RWPE2 (cell line): Measurements from ENCODE around the gene ARID2.

Source experiments
- ATAC-seq: fragments of 200-7000 bp; cut with Tn5 transposase; 3 replicates; pipeline ENCODE4 v1.9.1; 2021; ENCODE audit warnings: low read depth
- DNase-seq: peaks from one replicate; pipeline ENCODE4 v3.0.0-alpha.2; 2020; ENCODE audit warnings: low spot score
- H3K27ac ChIP-seq: fragments of 450-650 bp; 2 replicates; pipeline ENCODE4 v1.5.1; 2017; ENCODE audit warnings: mild to moderate bottlenecking; ENCODE audit not compliant: poor library complexity, severe bottlenecking
- H3K27me3 ChIP-seq: fragments of 250-450 bp; sonication (Bioruptor Pico); 2 replicates; pipeline ENCODE4 v1.5.1; 2021; ENCODE audit warnings: mild to moderate bottlenecking, moderate library complexity; ENCODE audit not compliant: insufficient read depth, poor library complexity, severe bottlenecking
- H3K36me3 ChIP-seq: fragments of 250-450 bp; sonication (Bioruptor Pico); 2 replicates; pipeline ENCODE4 v1.5.1; 2020; ENCODE audit warnings: low read depth, mild to moderate bottlenecking, moderate library complexity
- H3K4me1 ChIP-seq: fragments of 250-450 bp; sonication (Bioruptor Pico); 2 replicates; pipeline ENCODE4 v1.5.1; 2021; ENCODE audit warnings: mild to moderate bottlenecking, moderate library complexity; ENCODE audit not compliant: insufficient read depth, poor library complexity, severe bottlenecking
- H3K4me3 ChIP-seq: fragments of 250-450 bp; sonication (Bioruptor Pico); 2 replicates; pipeline ENCODE4 v1.5.1; 2021; ENCODE audit warnings: mild to moderate bottlenecking, moderate library complexity; ENCODE audit not compliant: severe bottlenecking
- H3K9me3 ChIP-seq: fragments of 250-450 bp; sonication (Bioruptor Pico); 2 replicates; pipeline ENCODE4 v1.5.1; 2021; ENCODE audit warnings: mild to moderate bottlenecking, moderate library complexity; ENCODE audit not compliant: severe bottlenecking
- TF ChIP-seq, protein P1 (sequence below): fragments of 450-650 bp; IDR thresholded peaks from one replicate; pipeline ENCODE4 v1.5.1; 2017; ENCODE audit warnings: mild to moderate bottlenecking, moderate library complexity; ENCODE audit not compliant: poor library complexity, severe bottlenecking

The ARID2 gene

DNA sequence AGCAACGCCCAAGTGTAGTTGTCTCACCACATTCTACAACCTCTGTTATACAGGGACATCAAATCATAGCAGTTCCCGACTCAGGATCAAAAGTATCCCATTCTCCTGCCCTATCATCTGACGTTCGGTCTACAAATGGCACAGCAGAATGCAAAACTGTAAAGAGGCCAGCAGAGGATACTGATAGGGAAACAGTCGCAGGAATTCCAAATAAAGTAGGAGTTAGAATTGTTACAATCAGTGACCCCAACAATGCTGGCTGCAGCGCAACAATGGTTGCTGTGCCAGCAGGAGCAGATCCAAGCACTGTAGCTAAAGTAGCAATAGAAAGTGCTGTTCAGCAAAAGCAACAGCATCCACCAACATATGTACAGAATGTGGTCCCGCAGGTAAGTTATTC, 123.0 kb downstream of the ARID2 start:
- Histone ChIP-seq H3K4me1 (no peaks in the 10 kb centered on the region), H3K27ac (no peak overlapping the region), H3K27me3 (no peaks in the 10 kb centered on the region), H3K36me3 (peaks cover 46% of the 10 kb centered on the region), H3K4me3 (no peak overlapping the region), H3K9me3 (no peaks in the 10 kb centered on the region)
- DNase-seq (no peak), ATAC-seq (no peak)
- TF ChIP-seq, protein P1, sequence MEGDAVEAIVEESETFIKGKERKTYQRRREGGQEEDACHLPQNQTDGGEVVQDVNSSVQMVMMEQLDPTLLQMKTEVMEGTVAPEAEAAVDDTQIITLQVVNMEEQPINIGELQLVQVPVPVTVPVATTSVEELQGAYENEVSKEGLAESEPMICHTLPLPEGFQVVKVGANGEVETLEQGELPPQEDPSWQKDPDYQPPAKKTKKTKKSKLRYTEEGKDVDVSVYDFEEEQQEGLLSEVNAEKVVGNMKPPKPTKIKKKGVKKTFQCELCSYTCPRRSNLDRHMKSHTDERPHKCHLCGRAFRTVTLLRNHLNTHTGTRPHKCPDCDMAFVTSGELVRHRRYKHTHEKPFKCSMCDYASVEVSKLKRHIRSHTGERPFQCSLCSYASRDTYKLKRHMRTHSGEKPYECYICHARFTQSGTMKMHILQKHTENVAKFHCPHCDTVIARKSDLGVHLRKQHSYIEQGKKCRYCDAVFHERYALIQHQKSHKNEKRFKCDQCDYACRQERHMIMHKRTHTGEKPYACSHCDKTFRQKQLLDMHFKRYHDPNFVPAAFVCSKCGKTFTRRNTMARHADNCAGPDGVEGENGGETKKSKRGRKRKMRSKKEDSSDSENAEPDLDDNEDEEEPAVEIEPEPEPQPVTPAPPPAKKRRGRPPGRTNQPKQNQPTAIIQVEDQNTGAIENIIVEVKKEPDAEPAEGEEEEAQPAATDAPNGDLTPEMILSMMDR, result no peak

DNA sequence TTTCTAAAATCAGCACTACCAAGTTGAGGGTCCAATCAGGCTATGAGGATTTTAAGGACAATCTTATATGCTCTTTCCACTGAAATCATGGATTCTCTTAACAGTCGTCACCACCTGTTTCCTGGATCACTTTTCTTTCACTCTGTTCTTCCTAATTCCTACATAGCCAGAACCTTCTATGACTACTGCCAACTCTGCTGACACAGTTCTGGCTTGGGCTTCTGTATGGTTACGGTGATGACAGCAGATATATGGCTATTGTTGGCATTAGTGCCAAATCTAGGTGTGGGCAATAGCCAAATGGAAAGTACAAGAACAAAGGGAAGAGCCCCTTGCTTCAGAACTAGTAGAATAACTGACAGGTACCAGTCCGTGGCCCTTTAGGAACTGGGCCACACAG, 124.0 kb downstream of the ARID2 start:
- DNase-seq (no peak), ATAC-seq (no peak)
- H3K4me3 ChIP-seq, result no peak overlapping the region
- H3K27me3 ChIP-seq, result no peaks in the 10 kb centered on the region
- no peaks in the 10 kb centered on the region for H3K9me3 ChIP-seq
- H3K36me3 ChIP-seq, result peaks cover 40% of the 10 kb centered on the region
- no peaks in the 10 kb centered on the region for H3K4me1 ChIP-seq
- H3K27ac ChIP-seq, result no peak overlapping the region
- TF ChIP-seq, protein P1, result no peak

DNA sequence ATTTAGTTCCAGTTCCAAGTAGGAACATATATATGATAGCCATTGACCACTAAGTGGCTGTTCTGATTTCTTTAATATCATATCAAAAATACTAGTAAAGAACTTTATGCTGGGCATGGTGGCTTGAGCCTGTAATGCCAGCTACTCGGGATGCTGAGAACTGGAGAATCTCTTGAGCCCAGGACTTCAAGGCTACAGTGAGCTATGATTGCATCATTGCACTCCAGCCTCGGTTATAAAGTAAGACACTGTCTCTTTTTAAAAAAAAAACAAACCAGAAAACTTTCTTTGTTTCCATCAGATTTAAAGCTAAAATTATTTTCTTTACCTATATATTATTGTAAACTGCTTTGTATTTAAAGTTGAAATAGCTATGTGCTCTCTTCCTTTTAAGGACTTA, 133.8 kb downstream of the ARID2 start:
- H3K4me3 ChIP-seq, result no peak overlapping the region
- no peaks in the 10 kb centered on the region for H3K27me3 ChIP-seq
- no peak for DNase-seq
- H3K9me3 ChIP-seq, result no peaks in the 10 kb centered on the region
- TF ChIP-seq, protein P1, result no peak
- peaks cover 33% of the 10 kb centered on the region for H3K36me3 ChIP-seq
- no peak for ATAC-seq
- H3K27ac ChIP-seq, result no peak overlapping the region
- peaks cover 4% of the 10 kb centered on the region for H3K4me1 ChIP-seq

DNA sequence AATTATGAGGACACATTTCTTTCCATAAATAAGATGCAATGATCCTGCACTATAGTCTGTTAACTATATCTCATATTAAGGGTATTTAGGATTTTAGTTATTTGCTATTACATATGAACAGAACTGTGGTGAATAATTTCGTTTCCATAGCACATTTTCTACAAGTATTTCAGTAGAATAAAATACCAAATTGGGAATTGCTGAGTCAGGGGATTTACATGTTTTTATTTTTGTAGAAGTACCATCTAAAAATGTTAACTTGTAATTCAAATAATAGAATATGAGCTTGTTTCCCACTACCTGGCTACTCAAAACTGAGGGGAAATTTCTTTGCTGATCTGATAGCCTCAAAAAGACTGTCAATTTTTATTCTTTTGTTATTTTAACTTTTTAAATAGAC, 136.8 kb downstream of the ARID2 start:
- H3K9me3 ChIP-seq, result no peaks in the 10 kb centered on the region
- no peaks in the 10 kb centered on the region for H3K4me1 ChIP-seq

DNA sequence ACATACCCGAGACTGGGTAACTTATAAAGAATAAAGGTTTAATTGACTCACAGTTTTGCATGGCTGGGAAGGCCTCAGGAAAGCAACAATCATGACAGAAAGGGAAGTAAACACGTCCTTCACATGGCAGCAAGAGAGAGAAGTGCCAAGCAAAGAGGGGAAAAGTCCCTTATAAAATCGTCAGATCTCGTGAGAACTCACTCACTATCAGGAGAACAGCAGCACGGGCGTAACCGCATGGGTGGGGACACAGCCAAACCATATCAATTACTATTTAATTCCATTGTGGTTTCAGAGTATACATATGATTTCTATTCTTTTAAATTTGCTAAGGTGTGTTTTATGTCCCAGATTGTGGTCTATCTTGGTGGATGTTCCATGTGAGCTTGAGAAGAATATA, 142.9 kb downstream of the ARID2 start:
- TF ChIP-seq, protein P1, result no peak
- H3K27ac ChIP-seq, result no peak overlapping the region
- peaks cover 31% of the 10 kb centered on the region for H3K36me3 ChIP-seq
- no peak for ATAC-seq
- no peak overlapping the region for H3K4me3 ChIP-seq
- H3K4me1 ChIP-seq, result peaks cover 2% of the 10 kb centered on the region
- no peak for DNase-seq
- no peaks in the 10 kb centered on the region for H3K9me3 ChIP-seq
- no peaks in the 10 kb centered on the region for H3K27me3 ChIP-seq

More for the DNA sequence above, 136.8 kb downstream of the ARID2 start:
- Histone ChIP-seq H3K27me3 (no peaks in the 10 kb centered on the region), H3K4me3 (no peak overlapping the region), H3K36me3 (peaks cover 30% of the 10 kb centered on the region), H3K27ac (no peak overlapping the region)
- ATAC-seq, result no peak
- DNase-seq, result no peak
- TF ChIP-seq, protein P1, result no peak
